Measurements from ENCODE around the gene XPO6.

Gene XPO6

GRCh38 chr16:28151180-28151579, 60.6 kb downstream of the XPO6 start:
- no peak for TF ChIP-seq CTCF (IDR thresholded peaks at IDR 0.05; ENCODE audit: extremely low read depth, missing control alignments)
- no peak for DNase-seq (ENCODE audit: low spot score)

DNA sequence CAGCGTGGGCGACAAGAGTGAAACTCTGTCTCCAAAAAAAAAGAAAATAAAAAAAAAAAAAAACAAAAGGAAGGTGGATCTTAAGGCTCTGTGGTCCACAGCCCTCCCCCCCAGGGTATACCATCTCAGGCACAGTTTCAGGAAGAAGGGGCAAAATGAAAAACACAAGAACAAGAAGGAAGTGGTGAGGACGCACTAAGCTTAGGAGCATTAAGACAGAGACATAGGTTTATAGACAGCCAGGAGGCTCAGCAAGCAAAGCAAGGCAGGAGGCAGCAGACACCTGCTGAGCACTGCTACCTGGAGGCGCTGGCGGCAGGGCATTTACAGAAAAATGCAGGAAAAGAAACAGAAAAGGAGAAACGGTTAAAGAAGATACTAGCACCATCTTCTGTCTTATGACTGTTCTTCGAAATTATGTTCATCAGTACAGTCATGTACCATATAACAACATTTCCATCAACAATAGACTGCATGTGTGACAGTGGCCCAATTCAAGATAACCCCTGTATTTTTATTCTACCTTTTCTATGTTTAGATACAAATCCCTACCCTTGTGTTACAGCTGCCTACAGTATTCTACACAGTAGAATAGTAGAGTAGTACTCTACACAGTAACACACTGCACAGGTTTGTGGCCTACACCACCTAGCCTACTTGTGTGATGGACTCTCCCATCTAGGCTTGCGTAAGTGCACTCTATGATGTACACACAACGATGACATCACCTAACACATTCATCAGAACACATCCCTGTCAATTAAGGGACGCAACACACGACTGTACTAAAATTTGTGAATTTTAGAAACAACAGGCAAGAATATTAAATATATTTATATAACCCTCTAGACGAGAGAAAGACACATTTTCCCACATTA, 62.5 kb downstream of the XPO6 start:
- no peak for DNase-seq (ENCODE audit: low spot score)
- no peak for TF ChIP-seq CTCF (IDR thresholded peaks at IDR 0.05; ENCODE audit: extremely low read depth, missing control alignments)

GRCh38 chr16:28146536-28146935, 65.2 kb downstream of the XPO6 start:
- DNase-seq (ENCODE audit: low spot score): no peak
- TF ChIP-seq CTCF (IDR thresholded peaks at IDR 0.05; ENCODE audit: extremely low read depth, missing control alignments): no peak

GRCh38 chr16:28145796-28146195, 66.0 kb downstream of the XPO6 start:
- DNase-seq (ENCODE audit: low spot score): no peak

DNA sequence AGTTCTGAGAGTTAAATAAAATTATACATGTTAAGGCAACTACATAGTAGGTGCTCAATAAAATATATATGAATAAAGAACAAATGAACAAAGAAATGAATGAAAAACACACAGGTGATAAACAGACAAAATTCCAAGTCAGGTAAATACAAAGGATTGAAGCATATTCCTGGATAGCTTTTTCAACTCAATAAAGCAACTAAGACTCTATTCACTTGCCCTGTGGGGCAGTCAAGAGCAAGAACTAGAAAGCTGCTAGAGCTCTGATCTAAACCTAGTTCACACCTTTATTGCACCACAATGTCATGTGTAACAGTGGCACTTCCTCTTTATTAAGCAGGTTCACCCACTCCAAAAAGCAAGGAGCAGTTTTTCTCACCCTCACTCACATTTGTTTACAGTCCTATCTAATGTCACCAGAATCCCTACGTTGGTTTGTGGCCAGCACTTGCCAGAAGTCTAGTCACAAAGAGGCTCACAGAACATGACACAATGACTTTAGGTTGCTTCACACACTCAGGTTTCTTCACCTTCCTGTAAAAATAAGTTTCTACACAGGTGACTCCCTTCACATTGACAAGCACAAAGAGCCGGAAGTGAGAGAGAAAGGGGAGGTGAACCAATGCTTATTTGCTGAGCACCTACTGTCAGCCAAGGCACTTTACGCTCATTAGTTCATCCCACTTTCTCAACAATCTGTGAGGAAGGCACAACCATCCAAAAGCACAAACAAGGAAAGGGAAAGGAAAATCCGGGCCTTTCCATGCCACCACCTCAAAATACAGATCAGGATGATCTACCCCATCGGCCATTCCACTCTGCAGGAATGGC, 70.8 kb downstream of the XPO6 start:
- DNase-seq (ENCODE audit: low spot score): peak; percentile 60
- peak; percentile 2 for TF ChIP-seq CTCF (IDR thresholded peaks at IDR 0.05; ENCODE audit: extremely low read depth, missing control alignments)

More at GRCh38 chr16:28145796-28146195, 66.0 kb downstream of the XPO6 start:
- no peak for TF ChIP-seq CTCF (IDR thresholded peaks at IDR 0.05; ENCODE audit: extremely low read depth, missing control alignments)

DNA sequence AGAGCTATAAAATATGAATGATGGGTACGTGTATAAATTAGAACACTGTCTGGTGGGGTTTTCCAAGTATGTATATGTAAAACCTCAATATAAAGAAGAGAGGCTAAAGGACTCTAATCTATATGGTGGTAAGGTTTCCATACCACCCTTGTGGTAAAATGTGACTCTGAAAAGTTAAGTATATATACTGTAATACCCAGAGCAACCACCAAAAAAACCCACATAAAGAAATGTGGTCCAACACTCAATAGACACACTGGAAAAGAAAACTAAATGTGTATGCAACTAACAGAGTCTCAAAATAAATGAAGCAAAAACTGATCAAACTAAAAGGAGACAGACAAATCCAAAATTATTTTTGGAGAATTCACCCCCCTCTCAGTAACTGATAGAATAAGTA, 72.2 kb downstream of the XPO6 start:
- no peak for TF ChIP-seq CTCF (IDR thresholded peaks at IDR 0.05; ENCODE audit: extremely low read depth, missing control alignments)

More for the DNA sequence above, 72.2 kb downstream of the XPO6 start:
- no peak for DNase-seq (ENCODE audit: low spot score)

All from GM20000 (cell line).